Measurements from ENCODE around the gene LPA.
"Not testable (repeated sequence)": the region's sequence is repeated elsewhere in the genome, so short reads cannot be mapped to it uniquely, and the experiment has no call there.

LPA gene

GRCh38 chr6:160662842-160663241 lies 1.2 kb downstream of the LPA start:
- no peak for DNase-seq

GRCh38 chr6:160662429-160662828 lies 1.6 kb downstream of the LPA start:
- no peak for DNase-seq

- no peak for DNase-seq
Observed at GRCh38 chr6:160661216-160661615, 2.9 kb downstream of the LPA start.

- no peak for DNase-seq
Observed at GRCh38 chr6:160659562-160659961, 4.5 kb downstream of the LPA start.

- no peak for DNase-seq
Observed at GRCh38 chr6:160634706-160635105, 29.4 kb downstream of the LPA start.

- DNase-seq: no peak
Observed at GRCh38 chr6:160595838-160596832, 67.9 kb downstream of the LPA start.

- DNase-seq: not testable (repeated sequence)
Observed at GRCh38 chr6:160595297-160595696, 68.8 kb downstream of the LPA start.

- DNase-seq: no peak
Observed at GRCh38 chr6:160586374-160586773, 77.7 kb downstream of the LPA start.

GRCh38 chr6:160583794-160584193 lies 80.3 kb downstream of the LPA start:
- DNase-seq: no peak

GRCh38 chr6:160581406-160581805 lies 82.7 kb downstream of the LPA start:
- no peak for DNase-seq

- not testable (repeated sequence) for DNase-seq
Observed at GRCh38 chr6:160578515-160578914, 85.6 kb downstream of the LPA start.

- DNase-seq: no peak
Observed at GRCh38 chr6:160573943-160574342, 90.1 kb downstream of the LPA start.

GRCh38 chr6:160571201-160571600 lies 92.9 kb downstream of the LPA start:
- not testable (repeated sequence) for DNase-seq

GRCh38 chr6:160544802-160545201 lies 119.3 kb downstream of the LPA start:
- DNase-seq: no peak

GRCh38 chr6:160535270-160535669 lies 128.8 kb downstream of the LPA start:
- no peak for DNase-seq

- DNase-seq: peak; percentile 49
Observed at GRCh38 chr6:160534050-160534696, 129.9 kb downstream of the LPA start.

- no peak for DNase-seq
Observed at GRCh38 chr6:160532315-160532714, 131.8 kb downstream of the LPA start.

GRCh38 chr6:160531826-160532225 lies 132.2 kb downstream of the LPA start:
- no peak for DNase-seq

GRCh38 chr6:160529524-160529923 lies 134.6 kb downstream of the LPA start:
- not testable (repeated sequence) for DNase-seq

GRCh38 chr6:160523223-160523622 lies 140.9 kb downstream of the LPA start:
- peak; percentile 43 for DNase-seq

- peak; percentile 50 for DNase-seq
Observed at GRCh38 chr6:160520043-160520904, 143.8 kb downstream of the LPA start.

- DNase-seq: peak; percentile 67
Observed at GRCh38 chr6:160519603-160520042, 144.5 kb downstream of the LPA start.

- no peak for DNase-seq
Observed at GRCh38 chr6:160519133-160519532, 144.9 kb downstream of the LPA start.

Data from stimulated activated CD4-positive, alpha-beta T cell treated with anti-CD3 and anti-CD28 coated beads, Interleukin-1b, Interleukin-23, amount 100 ng/mL, for 48 hours (primary cell).